ENCODE data around the gene TMC4.

TMC4 gene

GRCh38 chr19:54152878-54153524 is 20.0 kb downstream of the TMC4 start:
- no peak for DNase-seq

GRCh38 chr19:54152267-54152666 is 20.7 kb downstream of the TMC4 start:
- DNase-seq, result no peak

- DNase-seq, result no peak
Measured at GRCh38 chr19:54151362-54152035, 21.5 kb downstream of the TMC4 start.

- DNase-seq, result no peak
Measured at GRCh38 chr19:54149021-54149812, 23.7 kb downstream of the TMC4 start.

DNA sequence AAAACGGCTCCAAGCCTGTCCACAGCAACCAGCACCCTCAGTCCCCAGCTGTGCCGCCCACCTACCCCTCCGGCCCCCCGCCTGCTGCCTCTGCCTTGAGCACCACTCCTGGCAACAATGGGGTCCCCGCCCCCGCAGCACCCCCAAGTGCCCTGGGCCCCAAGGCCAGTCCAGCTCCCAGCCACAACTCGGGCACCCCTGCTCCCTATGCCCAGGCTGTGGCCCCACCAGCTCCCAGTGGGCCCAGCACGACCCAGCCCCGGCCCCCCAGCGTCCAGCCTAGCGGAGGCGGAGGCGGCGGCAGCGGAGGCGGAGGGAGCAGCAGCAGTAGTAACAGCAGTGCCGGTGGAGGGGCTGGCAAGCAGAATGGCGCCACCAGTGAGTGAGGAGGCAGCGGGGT is 24.8 kb downstream of the TMC4 start:
- DNase-seq, result no peak

- no peak for DNase-seq
Measured at GRCh38 chr19:54147676-54148075, 25.3 kb downstream of the TMC4 start.

GRCh38 chr19:54145541-54146158 is 27.3 kb downstream of the TMC4 start:
- no peak for DNase-seq

DNA sequence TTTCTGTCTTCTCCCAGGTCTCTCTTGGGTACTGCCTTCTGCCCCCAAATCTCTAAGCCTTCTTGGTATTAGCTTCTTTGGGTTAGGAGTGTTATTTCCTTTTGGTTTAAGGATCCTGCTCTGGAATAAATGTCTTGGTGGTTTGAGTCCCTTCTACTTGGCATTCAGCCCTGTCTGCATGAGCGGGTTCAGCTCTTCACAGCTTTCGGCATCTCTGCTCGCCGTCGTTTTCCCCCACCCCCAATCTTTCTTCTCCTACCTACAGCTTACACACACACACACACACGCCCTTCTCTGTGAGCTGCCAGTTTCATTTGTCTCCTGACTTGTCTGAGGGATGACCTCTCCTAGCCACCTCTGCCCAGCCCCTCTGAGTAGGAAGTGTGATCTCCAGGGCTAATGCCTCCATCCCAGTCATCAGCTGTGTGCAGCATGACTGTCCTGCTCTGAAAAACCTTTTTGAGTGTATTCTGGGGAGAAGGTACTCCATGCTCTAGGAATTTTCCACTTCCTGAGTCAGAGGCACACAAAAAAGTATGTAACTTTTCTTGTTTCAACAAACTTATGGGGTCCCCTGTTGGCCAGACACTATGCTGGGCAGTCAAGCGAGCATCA is 30.7 kb downstream of the TMC4 start:
- no peak for DNase-seq

DNA sequence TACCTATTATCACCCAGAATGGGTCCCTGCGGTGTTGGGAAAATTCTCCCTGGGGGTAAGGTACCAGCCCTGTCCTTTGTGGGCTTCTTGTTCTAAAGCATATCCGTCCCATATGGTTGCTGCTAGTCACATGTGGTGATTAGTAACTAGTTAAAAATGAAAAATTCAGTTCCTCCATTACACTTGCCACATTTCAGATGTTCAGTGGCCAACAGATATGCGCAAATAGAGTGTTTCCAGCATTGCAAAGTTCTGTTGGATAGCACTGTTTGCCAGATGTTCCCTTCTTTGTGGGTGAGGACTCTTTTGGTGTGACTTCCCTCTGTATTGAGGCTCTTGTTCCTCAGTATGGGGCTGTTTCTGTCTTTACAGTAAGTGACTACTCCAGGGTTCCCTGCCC is 31.6 kb downstream of the TMC4 start:
- DNase-seq, result no peak

DNA sequence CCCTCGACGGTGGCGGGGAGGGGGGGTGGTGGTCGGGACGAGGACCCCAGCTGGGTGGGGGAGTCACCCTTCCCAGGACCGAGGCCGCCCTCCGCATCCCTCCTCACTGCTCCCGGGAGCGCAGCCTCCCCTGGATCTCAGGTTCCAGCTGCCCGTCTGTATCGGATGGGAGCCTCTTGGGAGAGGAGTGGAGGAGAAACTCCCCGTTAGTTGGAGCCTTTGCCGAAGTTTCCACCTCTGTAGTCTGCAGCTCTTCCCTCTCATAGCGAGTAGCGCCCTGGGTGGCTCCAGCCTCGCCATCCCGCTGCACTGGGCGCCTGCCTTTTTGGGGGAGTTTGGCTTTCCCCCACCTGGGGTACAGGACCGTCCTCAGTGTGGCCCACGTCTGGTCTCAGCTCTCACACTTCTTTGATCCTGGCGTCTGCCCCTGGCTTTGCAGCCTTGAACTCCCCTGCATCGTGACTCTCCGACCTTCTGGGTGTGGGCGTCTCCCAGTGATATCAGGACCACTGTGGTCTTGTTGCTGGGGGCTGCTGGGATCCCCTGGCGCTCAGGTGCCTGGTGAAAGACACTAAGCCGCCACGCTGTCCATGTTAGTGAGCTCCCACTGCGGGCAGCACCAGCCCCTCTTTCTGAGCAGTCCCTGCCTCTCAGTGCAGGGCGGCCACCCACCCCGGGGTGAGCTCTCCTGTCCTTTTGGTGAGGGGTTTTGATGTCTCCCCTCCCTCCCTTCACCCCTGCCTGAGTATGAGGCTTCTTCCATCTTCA is 34.3 kb downstream of the TMC4 start:
- no peak for DNase-seq

DNA sequence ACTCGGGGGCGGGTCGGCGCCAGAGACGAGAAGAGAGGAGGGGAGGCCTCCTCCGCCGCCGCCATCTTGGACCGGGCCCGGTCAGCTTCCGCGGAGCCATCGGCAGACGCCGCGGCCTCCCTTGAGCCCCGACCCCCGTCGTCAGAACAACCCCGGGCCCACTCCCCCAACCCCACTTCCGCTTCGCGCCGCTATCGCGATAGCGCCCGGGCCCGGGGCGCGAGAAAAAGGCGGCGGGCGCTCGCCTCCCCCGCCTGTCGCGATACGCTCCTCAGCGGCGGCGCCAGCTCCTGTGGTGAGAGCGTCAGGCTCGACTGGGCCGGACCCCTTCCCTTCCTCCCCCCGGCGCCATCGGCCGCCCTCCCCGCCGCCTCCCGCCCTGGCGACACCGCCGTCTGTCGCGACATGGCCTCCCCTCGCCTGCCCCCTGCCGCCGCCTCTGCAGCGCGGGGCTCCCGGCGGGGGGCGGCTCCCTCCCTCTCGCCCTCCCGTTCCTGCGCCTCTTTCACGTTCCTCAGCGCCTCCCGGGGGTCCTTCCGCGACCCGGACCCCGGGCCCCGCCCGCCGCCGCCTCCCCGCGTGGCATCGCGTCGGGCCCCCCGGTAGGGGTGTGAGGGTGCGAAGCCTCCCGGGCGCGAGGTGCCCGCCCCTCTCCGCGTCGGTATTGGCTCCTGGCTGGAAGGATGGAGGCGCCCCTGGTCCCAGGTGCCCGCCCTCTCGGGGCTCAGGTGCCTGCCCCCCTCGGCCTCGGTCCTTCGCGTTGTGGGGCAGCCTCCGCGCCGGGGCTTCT is 35.1 kb downstream of the TMC4 start, which contains the start of gene CNOT3:
Gene CNOT3 (plus strand): TSS at position 64 of the 790 bp plus-strand sequence. CDS start 5,217 bp downstream, outside the sequence.
- peak; percentile 33 for DNase-seq

DNA sequence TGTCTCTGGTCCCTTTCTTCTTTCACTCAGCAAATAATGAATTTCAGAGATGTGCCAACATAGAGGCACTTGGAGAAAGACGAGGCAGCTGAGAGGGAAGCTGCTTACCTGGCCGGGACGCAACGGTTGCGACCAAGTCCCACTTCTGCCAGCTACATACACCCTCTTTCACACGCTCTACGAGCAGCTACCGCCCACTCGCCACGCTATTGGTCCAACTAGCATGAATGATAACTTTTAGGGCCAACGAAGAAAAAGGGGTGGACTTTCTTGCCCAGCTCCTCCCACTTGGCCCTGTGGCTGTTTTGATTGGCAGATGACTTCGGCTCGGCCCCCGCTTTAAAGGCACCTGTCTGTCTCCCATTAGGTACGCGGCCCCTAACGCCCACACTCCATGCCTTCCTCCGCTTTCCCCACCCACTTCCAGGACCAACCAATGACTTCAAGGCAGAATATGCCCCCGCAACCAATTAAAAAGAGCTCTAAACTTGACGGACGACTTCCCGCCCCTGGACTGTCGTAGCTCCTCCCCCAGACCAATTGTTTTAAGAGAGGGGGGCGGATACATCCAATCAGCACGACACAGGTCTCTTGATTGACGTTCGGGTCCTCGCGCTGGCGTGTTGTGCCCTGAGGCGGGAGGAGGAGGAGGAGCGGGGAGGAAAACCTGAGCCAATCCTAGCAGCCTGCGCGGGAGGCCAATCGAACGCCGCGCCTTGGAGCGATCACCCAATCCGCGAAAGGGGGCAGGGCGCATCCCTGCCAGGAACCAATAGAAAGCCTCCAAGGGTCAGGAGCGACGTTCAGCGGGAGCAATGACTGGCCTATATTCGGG is 35.9 kb downstream of the TMC4 start:
- DNase-seq, result peak; percentile 99

DNA sequence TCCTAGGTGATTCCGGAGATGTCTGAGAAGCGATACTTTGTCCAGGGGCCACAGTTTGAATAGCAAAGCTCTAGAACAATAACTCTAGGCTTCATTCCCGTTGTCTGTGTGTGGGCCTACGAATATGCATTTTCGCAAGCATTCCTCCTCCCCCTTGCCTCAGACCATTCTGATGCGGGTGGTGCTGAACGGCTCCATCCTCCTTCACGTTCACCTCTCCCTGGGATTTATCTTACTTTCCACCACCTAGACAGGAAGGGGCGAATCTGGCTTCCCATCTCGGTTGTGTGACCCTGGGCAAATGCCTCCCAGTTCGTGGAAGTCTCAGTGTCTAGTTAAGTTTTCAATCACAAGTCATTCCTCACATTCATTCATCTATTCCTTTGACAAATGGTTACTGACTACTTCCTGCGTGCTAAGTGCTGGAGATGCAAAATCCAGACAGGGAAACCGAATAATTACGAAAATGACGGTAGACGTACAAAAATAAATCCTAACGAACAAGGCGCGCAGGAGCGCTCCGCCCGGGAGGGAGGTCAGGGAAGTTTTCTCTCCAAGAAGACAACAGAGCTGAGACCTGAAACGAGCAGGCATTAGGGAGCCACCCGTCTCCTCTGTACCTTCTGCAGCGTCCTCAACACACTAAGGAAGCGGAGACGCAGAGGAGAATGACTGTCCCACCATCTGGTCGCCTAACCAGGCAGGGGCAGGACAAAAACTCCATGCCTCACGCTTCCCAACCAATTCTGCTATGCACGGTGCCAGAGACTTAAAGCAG is 36.7 kb downstream of the TMC4 start:
- DNase-seq, result no peak

GRCh38 chr19:54133957-54134590 is 38.9 kb downstream of the TMC4 start:
- no peak for DNase-seq

GRCh38 chr19:54133312-54133956 is 39.5 kb downstream of the TMC4 start:
- no peak for DNase-seq

DNA sequence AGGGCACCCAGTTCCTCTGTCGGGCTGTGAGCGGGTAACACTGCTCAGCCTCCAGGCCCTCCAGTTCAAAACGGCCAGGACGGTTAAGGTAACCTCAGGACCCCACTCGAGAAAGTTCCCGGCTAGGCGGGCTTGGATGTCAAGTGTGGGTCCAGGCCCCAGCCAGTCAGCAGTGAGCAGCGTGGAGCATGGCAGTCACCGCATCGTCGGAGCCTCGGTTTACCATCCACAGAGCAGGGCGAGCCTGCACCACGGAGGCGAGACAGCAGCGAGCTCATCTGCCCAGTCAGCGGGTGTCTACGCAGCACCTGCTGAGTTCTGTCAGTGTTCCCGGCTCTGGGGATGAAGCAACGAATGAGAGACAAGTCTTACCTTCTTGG is 43.4 kb downstream of the TMC4 start:
- DNase-seq, result no peak

DNA sequence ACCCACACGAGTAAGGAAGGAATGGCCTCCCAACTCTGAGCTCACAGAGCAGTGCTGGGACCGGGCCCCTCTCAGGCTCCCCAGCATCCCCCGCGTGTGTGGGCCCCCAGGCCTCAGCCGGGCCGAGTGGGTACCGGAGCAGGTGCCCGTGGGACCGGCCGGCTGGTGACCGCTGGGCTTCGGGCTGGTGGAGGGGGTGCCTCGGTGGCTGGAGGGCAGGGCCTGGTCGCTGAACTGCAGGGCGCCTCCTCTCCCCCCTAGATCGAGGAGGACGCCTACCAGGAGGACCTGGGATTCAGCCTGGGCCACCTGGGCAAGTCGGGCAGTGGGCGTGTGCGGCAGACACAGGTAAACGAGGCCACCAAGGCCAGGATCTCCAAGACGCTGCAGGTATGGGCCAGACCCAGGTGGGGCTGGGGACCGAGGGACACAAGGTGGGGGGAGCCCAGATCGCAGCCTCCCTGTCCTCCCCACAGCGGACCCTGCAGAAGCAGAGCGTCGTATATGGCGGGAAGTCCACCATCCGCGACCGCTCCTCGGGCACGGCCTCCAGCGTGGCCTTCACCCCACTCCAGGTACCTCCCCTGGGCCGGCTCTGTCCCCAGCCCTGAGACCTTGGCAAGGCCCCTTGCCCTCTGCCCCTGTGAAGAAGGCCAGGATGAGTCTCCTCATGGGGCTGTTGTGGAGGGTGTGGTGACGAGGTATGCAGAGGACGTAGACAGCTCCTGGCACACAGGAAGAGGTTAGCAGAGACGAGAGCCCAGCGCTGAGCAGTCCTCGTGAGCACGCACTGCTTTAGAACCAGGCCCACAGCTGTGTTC is 44.0 kb downstream of the TMC4 start:
- no peak for DNase-seq

DNA sequence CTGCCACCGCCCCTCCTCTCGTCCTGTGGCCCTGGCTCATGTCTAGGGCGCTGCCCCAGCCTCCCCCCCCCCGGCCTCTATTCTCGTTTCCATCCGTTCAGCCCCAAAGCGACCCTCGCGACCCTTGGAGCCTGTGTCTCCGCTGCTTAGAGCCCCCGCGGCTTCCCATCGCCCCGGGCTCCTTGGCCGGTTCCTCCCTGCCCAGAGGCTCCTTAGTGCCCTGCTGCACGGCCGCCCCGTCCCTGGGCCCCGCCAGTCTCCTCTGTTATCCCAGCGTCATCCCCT is 44.6 kb downstream of the TMC4 start:
- DNase-seq, result no peak

Data from activated gamma-delta T cell treated with Interleukin-2 at 50 U/mL for 16 hours (primary cell).